ENCODE results near the gene SQOR.

The SQOR gene

GRCh38 chr15:45714590-45715488 lies 80.0 kb downstream of the SQOR start:
- DNase-seq = peak; percentile 40

- DNase-seq = no peak
Observed at GRCh38 chr15:45715528-45715927, 80.7 kb downstream of the SQOR start.

GRCh38 chr15:45719490-45719889 lies 84.7 kb downstream of the SQOR start:
- no peak for DNase-seq

GRCh38 chr15:45720183-45720582 lies 85.4 kb downstream of the SQOR start:
- DNase-seq = no peak

GRCh38 chr15:45728641-45729040 lies 93.8 kb downstream of the SQOR start:
- no peak for DNase-seq

- peak; percentile 33 for DNase-seq
Observed at GRCh38 chr15:45729141-45729540, 94.3 kb downstream of the SQOR start.

- DNase-seq = no peak
Observed at GRCh38 chr15:45731343-45731742, 96.5 kb downstream of the SQOR start.

- no peak for DNase-seq
Observed at GRCh38 chr15:45732662-45733061, 97.8 kb downstream of the SQOR start.

- DNase-seq = no peak
Observed at GRCh38 chr15:45734260-45734711, 99.5 kb downstream of the SQOR start.

All from NCI-H226 (cell line).